Activated CD4-positive, alpha-beta T cell treated with anti-CD3 and anti-CD28 coated beads, Interleukin-2, amount 10 ng/mL, durations not matched to agents 24 days and 14 days (primary cell): ENCODE data around the gene MOSPD3. TPM values are rescaled to one million over a fixed set of nuclear protein-coding genes. Genes with fewer than 3 reads are reported as not detected.

Source experiments
- DNase-seq: peaks from one replicate; pipeline ENCODE4 v3.0.0; 2022
- H3K27ac Mint-ChIP-seq: one replicate; pipeline ENCODE4 v1.8.0; 2022; ENCODE audit warnings: mild to moderate bottlenecking, mixed read lengths
- H3K27me3 Mint-ChIP-seq: one replicate; pipeline ENCODE4 v1.8.0; 2022; ENCODE audit warnings: mixed read lengths
- H3K36me3 Mint-ChIP-seq: one replicate; pipeline ENCODE4 v1.8.0; 2022; ENCODE audit warnings: low read depth, mild to moderate bottlenecking, mixed read lengths
- H3K4me1 Mint-ChIP-seq: one replicate; pipeline ENCODE4 v1.8.0; 2021; ENCODE audit warnings: mixed read lengths
- H3K4me3 Mint-ChIP-seq: one replicate; pipeline ENCODE4 v1.8.0; 2022; ENCODE audit warnings: mild to moderate bottlenecking, moderate library complexity, mixed read lengths
- H3K9me3 Mint-ChIP-seq: one replicate; pipeline ENCODE4 v1.8.0; 2021; ENCODE audit warnings: mixed read lengths
- intact Hi-C: fragments of 100-400 bp; cut with micrococcal nuclease; formaldehyde crosslinking; loops from one replicate; pipeline ENCODE4 v1.15.1; 2023
- total RNA-seq: library from RNA; stranded (reverse); gene quantifications from 2 replicates; pipeline ENCODE4 v1.2.3, GENCODE V29; 2022

MOSPD3 gene
- total RNA-seq, 1 donor from 2014 or later = 12.1 TPM

GRCh38 chr7:100571829-100572116 lies 40.6 kb upstream of the MOSPD3 start:
- intact Hi-C loops = no loop called here
- Mint-ChIP-seq H3K27ac (no peak overlapping the region), H3K27me3 (peaks cover 3% of the 10 kb centered on the region), H3K4me1 (peaks cover 19% of the 10 kb centered on the region), H3K4me3 (no peak overlapping the region), H3K9me3 (no peaks in the 10 kb centered on the region), H3K36me3 (peaks cover 22% of the 10 kb centered on the region)
- no peak for DNase-seq

DNA sequence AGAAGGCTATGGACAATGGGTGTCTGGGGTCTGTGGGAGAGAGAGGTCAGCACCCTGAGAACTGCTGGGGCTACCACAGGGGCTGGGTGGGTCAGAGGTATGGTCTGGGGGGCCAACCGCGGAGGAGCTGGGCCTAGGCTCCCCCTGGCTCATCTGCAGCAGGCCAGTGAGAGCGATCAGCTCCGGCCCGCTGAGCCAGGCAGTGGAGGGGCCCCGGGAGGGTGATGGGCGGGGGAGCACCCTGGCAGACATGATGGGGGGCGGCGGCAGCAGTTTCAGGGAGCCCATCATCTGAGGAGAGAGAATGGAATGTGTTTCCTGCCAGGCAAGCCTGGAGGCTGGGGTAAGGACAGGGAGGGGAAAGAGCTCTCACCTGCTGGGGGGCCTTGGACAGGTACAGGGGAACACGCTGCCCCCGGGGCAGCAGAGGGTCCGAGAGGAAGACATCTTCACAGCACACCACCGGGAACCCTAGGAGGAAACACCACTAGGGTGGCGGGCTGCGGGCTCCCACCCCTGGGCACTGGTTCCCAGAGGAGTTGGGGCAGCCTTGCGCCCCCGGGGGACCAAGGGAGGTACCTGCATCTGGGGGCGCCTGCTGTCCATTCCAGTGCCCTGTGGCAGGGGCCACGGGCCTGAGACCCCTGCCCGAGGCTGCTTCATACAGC lies 39.9 kb upstream of the MOSPD3 start:
- Mint-ChIP-seq H3K9me3 (no peaks in the 10 kb centered on the region), H3K4me1 (peaks cover 19% of the 10 kb centered on the region), H3K27me3 (peaks cover 3% of the 10 kb centered on the region), H3K4me3 (no peak overlapping the region), H3K27ac (no peak overlapping the region), H3K36me3 (peaks cover 24% of the 10 kb centered on the region)
- intact Hi-C loops = no loop called here
- DNase-seq = no peak

- H3K9me3 Mint-ChIP-seq = no peaks in the 10 kb centered on the region
- no peak for DNase-seq
- peaks cover 31% of the 10 kb centered on the region for H3K36me3 Mint-ChIP-seq
- intact Hi-C loops = no loop called here
- H3K27ac Mint-ChIP-seq = no peak overlapping the region
- H3K27me3 Mint-ChIP-seq = peaks cover 3% of the 10 kb centered on the region
- no peak overlapping the region for H3K4me3 Mint-ChIP-seq
- H3K4me1 Mint-ChIP-seq = peaks cover 13% of the 10 kb centered on the region
Observed at GRCh38 chr7:100572949-100573675, 39.2 kb upstream of the MOSPD3 start.

DNA sequence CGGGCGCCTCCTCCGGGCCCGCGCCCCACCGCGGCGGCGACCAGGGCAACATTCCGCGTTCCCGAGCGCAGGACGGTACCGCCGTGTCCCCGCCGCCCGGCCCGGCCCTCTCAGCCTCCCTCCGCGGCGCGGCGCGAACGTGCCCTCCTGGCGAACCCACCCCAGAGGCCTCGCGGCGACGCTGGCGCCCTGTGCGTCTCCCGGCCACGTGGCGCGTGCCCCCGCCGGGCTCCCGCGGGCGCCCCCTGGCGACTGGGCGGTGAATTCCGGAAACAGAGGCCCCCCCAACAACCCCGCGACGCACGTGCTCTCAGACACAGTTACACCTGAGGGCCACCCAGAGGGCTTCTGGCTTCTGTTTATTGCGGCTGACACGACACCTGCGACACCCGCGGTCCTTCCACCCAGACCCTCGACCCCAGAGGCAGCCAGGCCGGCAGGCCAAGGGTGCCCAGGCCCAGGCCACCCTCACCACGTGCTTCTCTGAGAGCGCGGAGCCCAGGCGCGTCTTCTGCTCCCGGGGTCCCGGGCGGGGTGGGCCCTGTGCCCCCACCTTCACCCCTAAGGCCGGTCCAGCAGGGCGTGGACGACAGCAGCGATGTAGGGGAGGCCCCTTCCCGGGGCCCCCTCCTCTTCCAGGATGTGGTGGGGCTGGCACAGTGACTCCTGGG lies 38.5 kb upstream of the MOSPD3 start, which contains the start of gene SAP25:
TSS of gene SAP25 (minus strand) at position 210 of the 671 bp plus-strand sequence. CDS start at position 52, 158 bp downstream.
- intact Hi-C loops = no loop called here
- H3K4me1 Mint-ChIP-seq = peaks cover 9% of the 10 kb centered on the region
- H3K9me3 Mint-ChIP-seq = no peaks in the 10 kb centered on the region
- DNase-seq = no peak
- no peak within 1 kb of the TSS for H3K27ac Mint-ChIP-seq
- H3K36me3 Mint-ChIP-seq = peaks cover 35% of the 10 kb centered on the region
- H3K4me3 Mint-ChIP-seq = no peak within 1 kb of the TSS
- peaks cover 3% of the 10 kb centered on the region for H3K27me3 Mint-ChIP-seq

DNA sequence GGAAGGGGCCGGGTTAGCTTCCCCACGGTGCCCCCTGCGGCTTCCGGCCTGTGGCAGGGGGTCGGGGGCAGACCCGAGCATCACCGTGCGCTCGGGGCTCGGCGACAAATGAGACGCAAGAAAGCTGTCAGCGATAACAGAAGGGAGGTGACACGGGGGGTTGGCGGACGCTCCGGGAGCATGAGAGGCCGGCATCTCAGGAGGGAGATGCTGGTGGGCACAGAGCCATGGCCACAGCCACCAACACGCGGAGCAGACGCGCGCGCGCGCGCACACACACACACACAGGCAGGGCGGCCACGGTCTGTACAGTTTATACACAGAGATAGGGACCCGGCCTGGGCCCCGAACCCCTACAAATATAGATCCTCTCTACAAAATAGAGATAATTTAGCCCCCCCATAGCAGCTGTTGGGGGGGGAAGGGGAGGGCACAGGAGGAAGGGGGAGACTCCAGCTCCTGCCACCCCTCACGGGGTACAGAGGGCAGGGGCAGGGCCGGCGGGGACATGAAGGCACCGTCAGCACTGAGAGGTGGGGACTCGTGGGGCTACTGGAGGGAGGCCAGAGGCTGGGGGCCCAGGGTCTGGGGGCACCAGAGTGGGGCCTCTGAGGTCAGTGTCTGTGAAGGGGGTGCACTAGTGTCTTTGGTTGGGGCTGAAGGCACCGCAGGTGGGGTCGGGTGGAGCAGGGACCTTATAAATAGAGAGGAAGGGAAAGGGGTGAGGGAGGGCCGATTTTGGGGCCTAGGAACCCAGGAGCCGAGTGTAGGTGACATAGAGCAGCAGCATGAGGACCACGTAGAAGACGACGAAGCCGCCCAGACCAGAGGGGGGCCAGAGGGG lies 37.8 kb upstream of the MOSPD3 start:
- Mint-ChIP-seq H3K4me3 (no peak overlapping the region), H3K9me3 (no peaks in the 10 kb centered on the region), H3K27me3 (no peaks in the 10 kb centered on the region), H3K36me3 (peaks cover 39% of the 10 kb centered on the region), H3K4me1 (peaks cover 3% of the 10 kb centered on the region), H3K27ac (no peak overlapping the region)
- DNase-seq = no peak
- intact Hi-C loops = no loop called here

- Mint-ChIP-seq H3K4me1 (peaks cover 2% of the 10 kb centered on the region), H3K27me3 (no peaks in the 10 kb centered on the region), H3K9me3 (no peaks in the 10 kb centered on the region), H3K36me3 (peaks cover 42% of the 10 kb centered on the region), H3K4me3 (no peak overlapping the region), H3K27ac (no peak overlapping the region)
- DNase-seq = no peak
- intact Hi-C loops = no loop called here
Observed at GRCh38 chr7:100575206-100575631, 37.1 kb upstream of the MOSPD3 start.

DNA sequence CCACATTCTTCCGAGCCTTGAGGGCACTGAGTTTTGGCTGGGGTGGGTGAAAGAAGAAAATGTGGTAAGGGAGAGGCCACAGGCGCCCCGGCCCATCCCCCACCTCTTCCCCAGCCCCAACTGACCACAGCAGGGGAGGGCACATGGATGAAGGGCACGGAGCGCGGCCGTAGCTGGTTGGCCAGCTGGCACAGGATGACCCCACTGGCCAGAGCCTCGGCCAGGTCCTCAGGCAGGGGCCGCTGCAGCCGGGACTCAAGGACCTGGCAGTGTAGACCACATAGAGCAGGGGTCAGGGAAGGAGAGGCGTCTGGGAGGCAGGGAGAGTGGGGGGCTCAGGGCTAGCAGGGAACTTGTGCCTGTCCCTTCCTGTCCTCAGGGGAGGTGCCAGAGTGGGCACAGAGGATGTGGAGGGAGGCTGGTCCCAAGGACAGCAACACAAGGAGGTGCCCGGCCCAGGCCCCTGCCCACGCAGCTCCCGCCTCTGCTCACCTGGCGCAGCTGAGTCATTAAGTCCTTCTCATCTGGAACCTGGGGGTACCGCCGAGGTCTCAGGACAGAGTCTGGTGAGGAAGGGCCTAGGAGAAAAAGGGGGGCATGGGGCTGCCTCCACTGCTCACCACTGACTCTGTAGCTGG lies 36.5 kb upstream of the MOSPD3 start:
- Mint-ChIP-seq H3K9me3 (no peaks in the 10 kb centered on the region), H3K4me1 (peaks cover 2% of the 10 kb centered on the region), H3K27ac (no peak overlapping the region), H3K36me3 (peaks cover 42% of the 10 kb centered on the region), H3K4me3 (no peak overlapping the region), H3K27me3 (no peaks in the 10 kb centered on the region)
- intact Hi-C loops = no loop called here
- no peak for DNase-seq

DNA sequence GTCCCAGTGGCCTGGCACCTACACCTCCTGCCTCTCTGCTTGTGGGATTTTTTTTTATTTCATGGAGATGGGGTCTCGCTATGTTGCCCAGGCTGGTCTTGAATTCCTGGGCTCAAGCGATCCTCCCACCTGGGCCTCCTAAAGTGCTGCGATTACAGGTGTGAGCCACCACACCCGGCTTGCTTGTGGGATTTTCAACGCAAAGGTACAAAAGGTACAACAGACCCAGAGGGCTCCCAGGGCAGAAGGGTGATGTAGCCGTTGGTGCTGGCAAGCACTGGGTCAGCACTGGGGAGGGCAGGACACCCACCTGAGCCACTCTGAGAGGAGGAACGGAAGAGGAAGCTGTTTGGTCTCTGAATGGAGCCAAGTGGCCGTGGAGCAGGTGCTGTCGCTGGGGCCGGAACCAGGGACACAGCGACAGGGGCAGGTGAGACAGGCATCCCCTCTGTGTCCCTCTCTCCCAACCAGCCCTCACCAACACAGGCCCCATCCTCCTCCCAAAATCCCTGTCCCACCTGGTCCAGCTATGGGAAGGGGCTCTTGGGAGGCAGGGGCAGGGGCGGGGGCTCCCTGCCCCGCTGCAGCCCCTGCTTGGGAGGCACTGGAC lies 35.9 kb upstream of the MOSPD3 start:
- H3K36me3 Mint-ChIP-seq = peaks cover 42% of the 10 kb centered on the region
- intact Hi-C loops = no loop called here
- H3K27ac Mint-ChIP-seq = no peak overlapping the region
- H3K4me1 Mint-ChIP-seq = peaks cover 2% of the 10 kb centered on the region
- H3K4me3 Mint-ChIP-seq = no peak overlapping the region
- H3K9me3 Mint-ChIP-seq = no peaks in the 10 kb centered on the region
- no peaks in the 10 kb centered on the region for H3K27me3 Mint-ChIP-seq
- DNase-seq = no peak

DNA sequence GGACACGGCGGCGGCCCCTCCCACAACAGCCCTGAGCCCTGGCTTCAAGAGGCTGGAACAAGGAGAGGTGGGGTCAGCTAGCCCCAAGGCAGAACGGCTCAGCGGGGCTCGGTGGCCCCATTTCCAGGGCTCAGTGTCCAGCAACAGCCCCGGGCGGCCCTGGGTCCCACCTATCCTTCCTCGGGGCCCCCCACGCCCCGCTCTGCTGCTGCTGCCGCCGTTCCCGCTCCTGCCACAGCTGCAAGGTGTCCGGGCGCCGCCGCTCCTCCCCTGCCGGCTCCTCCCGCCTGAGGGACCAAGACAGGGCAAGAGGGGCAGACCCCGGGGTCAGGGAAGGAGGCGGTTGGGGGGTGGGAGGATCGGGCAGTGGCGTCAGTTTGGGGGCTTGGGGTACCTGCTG lies 35.2 kb upstream of the MOSPD3 start:
- Mint-ChIP-seq H3K4me1 (no peaks in the 10 kb centered on the region), H3K4me3 (no peak overlapping the region), H3K27ac (no peak overlapping the region), H3K9me3 (no peaks in the 10 kb centered on the region), H3K36me3 (peaks cover 39% of the 10 kb centered on the region), H3K27me3 (no peaks in the 10 kb centered on the region)
- intact Hi-C loops = no loop called here
- DNase-seq = no peak

- H3K36me3 Mint-ChIP-seq = peaks cover 35% of the 10 kb centered on the region
Observed at GRCh38 chr7:100577507-100577906, 34.8 kb upstream of the MOSPD3 start.

DNA sequence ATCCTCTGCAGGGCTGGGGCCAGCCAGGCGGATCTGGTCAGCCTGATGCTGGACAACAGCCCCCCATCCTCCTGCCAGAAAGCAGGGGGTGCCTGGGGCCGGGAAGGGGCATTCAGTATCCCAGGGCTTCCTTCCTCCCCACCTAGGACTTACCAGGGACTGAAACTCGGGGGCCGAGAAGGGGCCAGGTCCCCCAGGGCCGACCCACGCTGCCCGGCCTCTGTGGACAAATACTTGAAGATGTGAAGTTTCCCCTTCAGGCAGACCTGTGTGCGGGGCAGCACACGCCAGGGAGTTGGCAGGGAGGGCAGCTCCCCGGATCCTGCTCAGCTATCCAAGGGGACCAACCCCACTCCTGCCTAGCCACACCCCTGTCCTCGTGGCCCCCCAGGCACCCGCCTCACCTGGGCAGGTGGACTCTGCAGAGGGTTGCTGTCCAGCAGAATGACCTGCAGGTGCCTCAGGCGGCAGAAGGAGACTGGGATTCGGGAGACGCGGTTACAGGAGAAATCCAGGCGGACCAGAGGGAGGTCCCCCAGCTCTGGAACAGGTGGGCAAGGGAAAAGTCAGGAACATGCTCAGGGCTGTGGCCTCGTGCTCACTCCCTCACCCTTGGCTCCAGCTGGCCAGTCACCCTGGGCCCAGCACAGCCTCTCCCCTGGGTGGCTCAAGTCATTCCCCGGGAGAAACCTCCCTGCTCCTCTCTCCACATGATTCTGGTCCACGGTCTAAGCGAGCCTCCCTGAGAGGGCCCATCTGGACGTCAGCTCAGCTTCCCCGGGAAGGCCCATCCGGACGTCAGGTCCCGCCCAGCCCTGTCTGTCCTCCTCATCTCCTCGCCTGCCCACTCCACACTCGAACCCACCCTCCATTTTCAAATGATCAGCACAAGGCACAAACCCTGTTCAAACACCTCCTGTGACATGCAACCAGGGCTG lies 33.8 kb upstream of the MOSPD3 start:
- Mint-ChIP-seq H3K4me1 (peaks cover 8% of the 10 kb centered on the region), H3K27ac (no peak overlapping the region), H3K36me3 (peaks cover 35% of the 10 kb centered on the region)

More at GRCh38 chr7:100577507-100577906, 34.8 kb upstream of the MOSPD3 start:
- no peaks in the 10 kb centered on the region for H3K27me3 Mint-ChIP-seq
- H3K9me3 Mint-ChIP-seq = no peaks in the 10 kb centered on the region
- H3K4me1 Mint-ChIP-seq = peaks cover under 1% of the 10 kb centered on the region
- no peak overlapping the region for H3K4me3 Mint-ChIP-seq
- DNase-seq = no peak
- no peak overlapping the region for H3K27ac Mint-ChIP-seq
- intact Hi-C loops = no loop called here

More for the DNA sequence above, 33.8 kb upstream of the MOSPD3 start:
- H3K4me3 Mint-ChIP-seq = no peak overlapping the region
- H3K27me3 Mint-ChIP-seq = no peaks in the 10 kb centered on the region
- DNase-seq = no peak
- no peaks in the 10 kb centered on the region for H3K9me3 Mint-ChIP-seq
- intact Hi-C loops = no loop called here
